ENCODE data around the gene NDUFS7. TPM values are rescaled to one million over a fixed set of nuclear protein-coding genes. Genes with fewer than 3 reads are reported as not detected.

NDUFS7 gene
- total and polyA plus RNA-seq, 10 of the 15 experiments (the other 5 are each of a cell fraction or from before 2014, with no cell fraction given) = 5.1 to 282 (median 92.9) TPM

GRCh38 chr19:1361601-1362386 lies 21.9 kb upstream of the NDUFS7 start:
- ATAC-seq = peak; percentile 53
- RAD21 ChIA-PET (ENCODE audit: unreplicated experiment) = no interaction called here
- peak overlapping the region; percentile 25; the same call in 1 of the 2 replicates for H3K4me2 ChIP-seq (ENCODE audit: control insufficient read depth, insufficient read depth)

More at GRCh38 chr19:1361601-1362386, 21.9 kb upstream of the NDUFS7 start:
- Histone ChIP-seq H3K27me3 (replicated peaks in 1 of 2; ENCODE audit: control insufficient read depth in 2 of 2, insufficient read depth in 2 of 2, low read length in 1 of 2) (no peaks in the 10 kb centered on the region), H3K79me2 (ENCODE audit: control insufficient read depth, insufficient read depth, low read length) (no peaks in the 10 kb centered on the region; the same call in 1 of the 2 replicates), H3K4me3 (no peak overlapping the region), H3K36me3 (ENCODE audit: control insufficient read depth in 2 of 2, insufficient read depth in 2 of 2, low read length in 1 of 2) (peaks cover 2 to 5% of the 10 kb centered on the region in 2 experiments; a peak in 2 of 4 replicates), H3K9ac (ENCODE audit: control insufficient read depth, insufficient read depth, low read length) (no peak overlapping the region), H4K20me1 (ENCODE audit: control insufficient read depth, insufficient read depth) (no peaks in the 10 kb centered on the region; the same call in 1 of the 2 replicates), H3K9me3 (replicated peaks; ENCODE audit: control insufficient read depth, insufficient read depth, low read length) (no peaks in the 10 kb centered on the region), H3K27ac (ENCODE audit: control insufficient read depth, insufficient read depth) (no peak overlapping the region), H2AFZ (ENCODE audit: control insufficient read depth, low read depth, low read length) (no peak overlapping the region), H3K4me1 (ENCODE audit: control insufficient read depth, insufficient read depth, low read length) (peaks cover 27% of the 10 kb centered on the region)
- in situ Hi-C loops (cut with MboI) (no loop called here), intact Hi-C loops (cut with micrococcal nuclease; ENCODE audit: unreplicated experiment) (no loop called here)
- POLR2A ChIA-PET = no interaction called here
- SMC1A ChIA-PET (ENCODE audit: uncharacterized antibody, unreplicated experiment) = no interaction called here
- 92% methylated on average over 30 of the region's 30 CpGs for WGBS (ENCODE audit: insufficient coverage, insufficient replicate concordance, low lambda C conversion rate, missing lambda C conversion rate)
- no TSS peak for BruUV-seq (replicated peaks)
- TF ChIP-seq IRF3 (IDR thresholded peaks at IDR 0.05) = no peak
- 0 out of 2 replicates have a peak, but pooled peaks have one; percentile 14 for TF ChIP-seq IRF4 (IDR thresholded peaks at IDR 0.05; ENCODE audit: low read depth, low read length)
- no peak for TF ChIP-seq YBX1 (IDR thresholded peaks at IDR 0.05)
- TF ChIP-seq, protein P1, sequence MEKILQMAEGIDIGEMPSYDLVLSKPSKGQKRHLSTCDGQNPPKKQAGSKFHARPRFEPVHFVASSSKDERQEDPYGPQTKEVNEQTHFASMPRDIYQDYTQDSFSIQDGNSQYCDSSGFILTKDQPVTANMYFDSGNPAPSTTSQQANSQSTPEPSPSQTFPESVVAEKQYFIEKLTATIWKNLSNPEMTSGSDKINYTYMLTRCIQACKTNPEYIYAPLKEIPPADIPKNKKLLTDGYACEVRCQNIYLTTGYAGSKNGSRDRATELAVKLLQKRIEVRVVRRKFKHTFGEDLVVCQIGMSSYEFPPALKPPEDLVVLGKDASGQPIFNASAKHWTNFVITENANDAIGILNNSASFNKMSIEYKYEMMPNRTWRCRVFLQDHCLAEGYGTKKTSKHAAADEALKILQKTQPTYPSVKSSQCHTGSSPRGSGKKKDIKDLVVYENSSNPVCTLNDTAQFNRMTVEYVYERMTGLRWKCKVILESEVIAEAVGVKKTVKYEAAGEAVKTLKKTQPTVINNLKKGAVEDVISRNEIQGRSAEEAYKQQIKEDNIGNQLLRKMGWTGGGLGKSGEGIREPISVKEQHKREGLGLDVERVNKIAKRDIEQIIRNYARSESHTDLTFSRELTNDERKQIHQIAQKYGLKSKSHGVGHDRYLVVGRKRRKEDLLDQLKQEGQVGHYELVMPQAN (conservative IDR thresholded peaks at IDR 0.05) = no peak
- TF ChIP-seq SUPT20H (IDR thresholded peaks at IDR 0.05; ENCODE audit: borderline replicate concordance, control insufficient read depth, low read depth, low read length) = no peak
- TF ChIP-seq FOXM1 (IDR thresholded peaks at IDR 0.05; ENCODE audit: low read depth, low read length) = no peak
- TF ChIP-seq SMARCA5 (IDR thresholded peaks at IDR 0.05) = no peak
- TF ChIP-seq SIX5 (IDR thresholded peaks at IDR 0.05; ENCODE audit: low read depth, low read length, severe bottlenecking) = no peak
- TF ChIP-seq SMAD1 (IDR thresholded peaks at IDR 0.05; ENCODE audit: low read depth, partially characterized antibody) = peak; percentile 80
- 0 out of 2 replicates have a peak, but pooled peaks have one; percentile 18 for TF ChIP-seq RUNX3 (IDR thresholded peaks at IDR 0.05; ENCODE audit: low read length)
- no peak for TF ChIP-seq ATF7 (IDR thresholded peaks at IDR 0.05; ENCODE audit: low read depth)
- peak; percentile 51; the same call in 1 of the 2 replicates for TF ChIP-seq PAX5 (IDR thresholded peaks at IDR 0.05; ENCODE audit: borderline replicate concordance, low read depth, low read length)
- TF ChIP-seq JUNB (IDR thresholded peaks at IDR 0.05) = peak; percentile 66
- peak in 1 of 2 experiments; percentile 32; a peak in 1 of 4 replicates for TF ChIP-seq IKZF2 (IDR thresholded peaks at IDR 0.05)
- no peak for TF ChIP-seq SMC3 (IDR thresholded peaks at IDR 0.05; ENCODE audit: borderline replicate concordance, low read length)
- no peak for DNase-seq (ENCODE audit: low read depth, low spot score)
- FAIRE-seq = no peak
- CTCF ChIA-PET = interaction anchor here (1.3 kb wide), 1 partner anchor 82 kb away, joined by 3 read pairs; no protein-coding TSS in a partner anchor

Measured in GM12878 (cell line).